Occipital lobe (tissue), 3 donors: ENCODE results near the gene CEP104. TPM values are rescaled to one million over a fixed set of nuclear protein-coding genes. Genes with fewer than 3 reads are reported as not detected.

Experiments used
- DNase-seq: peaks from one replicate; lab custom pipeline; 2025; lab: John Stamatoyannopoulos, UW
- small RNA-seq: library from RNA; depleted of rRNA; stranded (forward); fragments of <200 nt; gene quantifications from one replicate; pipeline ENCODE3, GENCODE V24; 2014
- total RNA-seq: library from RNA; depleted of rRNA; stranded (reverse); fragments of >200 nt; gene quantifications from one replicate; pipeline ENCODE4 v1.2.3, GENCODE V29; 2014

CEP104 gene
- total RNA-seq, 1 donor from 2014 or later = 16.7 TPM

GRCh38 chr1:3763351-3764125 is 93.5 kb downstream of the CEP104 start:
- DNase-seq = no peak

GRCh38 chr1:3762873-3763228 is 94.2 kb downstream of the CEP104 start:
- no peak for DNase-seq

- DNase-seq = no peak
Measured at GRCh38 chr1:3762151-3762872, 94.7 kb downstream of the CEP104 start.

Small RNA genes within 50 kb of the gene (small RNA-seq; reads per million reads assigned to genes)
- gene RN7SL574P = not detected

Other genes starting within 250 kb of the CEP104 start
- 6.4 TPM for gene MEGF6, start 245.7 kb downstream of the CEP104 start, total RNA-seq
- gene TPRG1L, start 232.2 kb downstream of the CEP104 start, total RNA-seq = 19.0 TPM
- 10.8 TPM for gene WRAP73, start 207.1 kb downstream of the CEP104 start, total RNA-seq
- gene TP73, start 204.7 kb downstream of the CEP104 start, total RNA-seq = 0.16 TPM
- not detected for gene CCDC27, start 104.8 kb downstream of the CEP104 start, total RNA-seq
- 2.0 TPM for gene SMIM1, start 84.5 kb downstream of the CEP104 start, total RNA-seq
- 31.4 TPM for gene LRRC47, start 60.7 kb downstream of the CEP104 start, total RNA-seq
- 12.6 TPM for gene DFFB, start 265 bp upstream of the CEP104 start, total RNA-seq
- 17.3 TPM for gene C1orf174, start 43.1 kb upstream of the CEP104 start, total RNA-seq